Measurements from ENCODE around the gene EPS8L2. TPM values are rescaled to one million over a fixed set of nuclear protein-coding genes. Genes with fewer than 3 reads are reported as not detected.

The EPS8L2 gene
- total RNA-seq, 1 donor = 55.3 TPM

DNA sequence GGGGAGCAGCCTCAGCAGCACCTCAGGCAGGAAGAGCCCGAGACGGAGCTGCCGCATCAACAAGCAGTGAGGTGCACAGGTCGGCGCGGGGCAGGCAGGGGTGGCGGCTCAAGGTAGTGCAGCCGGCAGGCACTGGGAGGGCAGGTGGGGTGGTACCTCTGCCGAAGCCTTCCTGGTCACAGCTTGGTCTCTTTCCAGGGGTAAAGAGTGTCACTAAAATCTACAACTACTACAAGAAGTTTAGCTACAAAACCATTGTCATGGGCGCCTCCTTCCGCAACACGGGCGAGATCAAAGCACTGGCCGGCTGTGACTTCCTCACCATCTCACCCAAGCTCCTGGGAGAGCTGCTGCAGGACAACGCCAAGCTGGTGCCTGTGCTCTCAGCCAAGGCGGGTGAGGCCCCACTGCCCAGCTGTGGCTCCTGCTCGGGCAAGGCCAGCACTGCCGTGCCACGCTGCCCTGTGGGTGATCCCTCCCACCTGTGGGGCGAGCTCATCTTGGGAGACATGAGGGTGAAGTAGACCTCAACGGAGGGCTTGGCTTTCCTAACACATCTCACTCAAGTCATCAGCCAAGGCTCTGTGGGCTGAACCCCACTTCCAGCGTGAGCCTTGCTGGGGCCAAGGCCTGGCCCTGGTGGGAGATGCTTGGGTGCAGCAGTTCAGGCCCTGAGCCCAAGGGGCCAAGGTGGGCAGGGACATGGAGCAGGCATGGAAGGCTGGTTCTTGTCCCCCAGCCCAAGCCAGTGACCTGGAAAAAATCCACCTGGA, 57.7 kb downstream of the EPS8L2 start:
- H3K4me3 ChIP-seq (ENCODE audit: low read depth, low read length) = no peak overlapping the region
- no peak for DNase-seq (ENCODE audit: low read depth)
- TF ChIP-seq, protein P1, sequence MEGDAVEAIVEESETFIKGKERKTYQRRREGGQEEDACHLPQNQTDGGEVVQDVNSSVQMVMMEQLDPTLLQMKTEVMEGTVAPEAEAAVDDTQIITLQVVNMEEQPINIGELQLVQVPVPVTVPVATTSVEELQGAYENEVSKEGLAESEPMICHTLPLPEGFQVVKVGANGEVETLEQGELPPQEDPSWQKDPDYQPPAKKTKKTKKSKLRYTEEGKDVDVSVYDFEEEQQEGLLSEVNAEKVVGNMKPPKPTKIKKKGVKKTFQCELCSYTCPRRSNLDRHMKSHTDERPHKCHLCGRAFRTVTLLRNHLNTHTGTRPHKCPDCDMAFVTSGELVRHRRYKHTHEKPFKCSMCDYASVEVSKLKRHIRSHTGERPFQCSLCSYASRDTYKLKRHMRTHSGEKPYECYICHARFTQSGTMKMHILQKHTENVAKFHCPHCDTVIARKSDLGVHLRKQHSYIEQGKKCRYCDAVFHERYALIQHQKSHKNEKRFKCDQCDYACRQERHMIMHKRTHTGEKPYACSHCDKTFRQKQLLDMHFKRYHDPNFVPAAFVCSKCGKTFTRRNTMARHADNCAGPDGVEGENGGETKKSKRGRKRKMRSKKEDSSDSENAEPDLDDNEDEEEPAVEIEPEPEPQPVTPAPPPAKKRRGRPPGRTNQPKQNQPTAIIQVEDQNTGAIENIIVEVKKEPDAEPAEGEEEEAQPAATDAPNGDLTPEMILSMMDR (IDR thresholded peaks at IDR 0.05; ENCODE audit: insufficient read depth, low read depth, low read length) = no peak

DNA sequence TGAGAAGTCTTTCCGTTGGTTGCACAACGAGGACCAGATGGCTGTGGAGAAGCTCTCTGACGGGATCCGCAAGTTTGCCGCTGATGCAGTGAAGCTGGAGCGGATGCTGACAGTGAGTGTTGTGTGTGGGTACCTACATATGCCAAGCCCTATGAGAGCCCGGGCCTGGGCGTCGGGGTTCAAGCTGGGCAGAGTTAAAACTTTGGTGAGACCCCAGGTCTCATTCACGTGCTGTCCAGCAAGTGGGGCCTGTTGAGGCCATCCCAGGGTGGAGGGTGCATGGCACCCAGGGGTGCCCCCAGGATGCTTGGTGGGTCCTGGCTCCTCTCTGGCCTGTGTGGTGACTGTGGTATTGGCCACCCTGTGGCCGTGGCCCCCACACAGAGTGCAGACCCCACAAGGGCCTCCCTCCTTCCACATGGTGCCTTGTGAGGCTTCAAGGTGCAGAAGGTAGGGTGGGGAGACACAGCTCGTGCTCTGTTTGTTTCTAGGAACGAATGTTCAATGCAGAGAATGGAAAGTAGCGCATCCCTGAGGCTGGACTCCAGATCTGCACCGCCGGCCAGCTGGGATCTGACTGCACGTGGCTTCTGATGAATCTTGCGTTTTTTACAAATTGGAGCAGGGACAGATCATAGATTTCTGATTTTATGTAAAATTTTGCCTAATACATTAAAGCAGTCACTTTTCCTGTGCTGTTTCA, 58.4 kb downstream of the EPS8L2 start:
- DNase-seq (ENCODE audit: low read depth) = no peak
- no peak overlapping the region for H3K4me3 ChIP-seq (ENCODE audit: low read depth, low read length)
- TF ChIP-seq, protein P1 (IDR thresholded peaks at IDR 0.05; ENCODE audit: insufficient read depth, low read depth, low read length) = no peak

DNA sequence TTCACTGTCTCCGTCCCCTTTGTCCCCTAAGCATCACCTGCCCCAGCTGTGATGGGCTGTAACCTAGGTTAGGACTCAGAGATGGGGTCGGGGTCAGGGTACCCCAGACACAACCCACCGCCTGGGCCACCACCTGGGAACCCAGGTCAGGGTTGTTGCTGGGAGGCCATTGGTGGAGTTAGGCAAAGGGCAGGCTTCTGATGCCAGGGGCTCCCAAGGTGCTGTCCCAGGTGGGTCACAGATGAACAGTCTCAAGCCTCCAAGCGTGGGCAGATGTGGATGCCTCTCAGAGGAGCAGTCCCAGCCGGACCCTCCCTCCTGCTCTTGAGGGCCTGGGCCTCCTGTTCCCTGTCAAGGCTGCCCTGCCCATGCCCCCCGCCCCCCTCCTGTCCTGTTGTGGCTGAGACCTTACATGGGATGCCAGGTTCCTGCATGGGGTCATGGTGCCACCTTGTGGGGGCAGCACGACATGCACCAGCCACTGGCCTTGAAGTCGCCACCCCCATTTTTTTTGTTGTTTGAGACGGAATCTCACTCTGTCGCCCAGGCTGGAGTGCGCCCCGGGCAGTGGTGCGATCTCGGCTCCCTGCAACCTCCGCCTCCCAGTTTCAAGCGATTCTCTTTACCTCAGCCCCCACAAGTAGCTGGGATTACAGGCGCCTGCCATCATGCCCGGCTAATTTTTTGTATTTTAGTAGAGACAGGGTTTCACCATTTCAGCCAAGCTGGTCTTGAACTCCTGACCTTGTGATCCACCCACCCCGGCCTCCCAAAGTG, 59.2 kb downstream of the EPS8L2 start:
- no peak overlapping the region for H3K4me3 ChIP-seq (ENCODE audit: low read depth, low read length)
- peak; percentile 47 for DNase-seq (ENCODE audit: low read depth)
- TF ChIP-seq, protein P1 (IDR thresholded peaks at IDR 0.05; ENCODE audit: insufficient read depth, low read depth, low read length) = peak; percentile 47

DNA sequence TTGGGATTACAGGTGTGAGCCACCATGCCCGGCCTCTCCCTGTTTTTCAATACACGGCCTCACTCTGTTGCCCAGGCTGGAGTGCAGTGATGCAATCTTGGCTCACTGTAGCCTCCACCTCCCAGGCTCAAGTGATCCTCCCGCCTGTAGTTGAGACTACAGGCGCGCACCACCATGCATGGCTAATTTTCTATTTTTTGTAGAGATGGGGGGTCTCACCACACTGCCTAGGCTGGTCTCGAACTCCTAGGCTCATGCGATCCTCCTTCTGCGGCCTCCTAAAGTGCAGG, 59.7 kb downstream of the EPS8L2 start:
- TF ChIP-seq, protein P1 (IDR thresholded peaks at IDR 0.05; ENCODE audit: insufficient read depth, low read depth, low read length) = no peak
- no peak for DNase-seq (ENCODE audit: low read depth)
- no peak overlapping the region for H3K4me3 ChIP-seq (ENCODE audit: low read depth, low read length)

DNA sequence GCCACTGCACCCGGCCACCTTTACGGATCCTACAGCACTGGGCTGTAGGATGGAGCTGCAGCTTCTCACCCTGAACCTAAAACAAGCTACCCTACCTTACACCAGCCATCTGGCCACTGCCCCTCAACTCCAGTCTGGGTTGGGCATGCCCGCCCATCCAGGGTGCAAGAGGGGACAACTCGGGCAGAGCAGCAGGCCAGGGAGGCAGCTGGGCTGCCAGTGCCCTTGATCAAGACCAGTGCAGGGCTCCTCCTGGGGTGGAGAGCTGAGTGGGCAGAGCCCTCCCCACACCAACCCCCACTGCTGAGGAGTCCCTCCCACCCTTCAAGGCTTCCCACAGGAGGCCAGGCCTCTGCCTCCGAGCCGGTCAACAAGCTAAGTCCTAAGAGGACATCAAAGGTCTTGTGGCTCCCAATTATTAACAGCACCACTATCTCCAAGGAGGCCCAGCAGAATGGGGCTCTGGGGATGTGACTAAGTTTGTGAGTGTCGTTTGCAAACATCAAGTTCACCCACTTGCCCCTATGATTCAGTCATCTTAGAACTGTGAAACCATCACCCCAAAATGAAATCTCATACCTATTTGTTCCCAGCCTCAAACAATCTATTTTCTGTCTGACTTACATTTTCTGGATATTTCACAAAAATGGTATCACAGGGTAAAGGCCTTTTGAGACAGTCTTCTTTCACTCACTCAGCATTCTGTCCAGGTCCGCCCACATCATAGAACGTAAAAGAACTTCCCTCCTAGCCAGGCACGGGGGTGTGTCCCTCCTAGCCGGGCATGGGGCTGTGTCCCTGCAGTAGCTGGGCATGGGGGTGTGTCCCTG, 60.3 kb downstream of the EPS8L2 start:
- no peak overlapping the region for H3K4me3 ChIP-seq (ENCODE audit: low read depth, low read length)
- TF ChIP-seq, protein P1 (IDR thresholded peaks at IDR 0.05; ENCODE audit: insufficient read depth, low read depth, low read length) = no peak
- DNase-seq (ENCODE audit: low read depth) = no peak

DNA sequence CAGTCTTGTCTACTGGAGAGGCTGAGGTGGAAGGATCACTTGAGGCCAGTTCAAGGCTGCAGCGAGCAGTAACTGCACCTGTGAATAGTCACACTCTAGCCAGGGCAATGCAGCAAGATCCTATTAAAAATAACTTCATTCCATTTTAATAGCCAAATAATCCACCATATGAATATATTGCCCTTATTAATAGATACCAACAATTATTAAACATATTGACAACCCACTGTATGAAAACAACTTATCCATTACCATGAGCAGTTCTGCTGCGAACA, 60.8 kb downstream of the EPS8L2 start:
- no peak overlapping the region for H3K4me3 ChIP-seq (ENCODE audit: low read depth, low read length)
- DNase-seq (ENCODE audit: low read depth) = no peak
- TF ChIP-seq, protein P1 (IDR thresholded peaks at IDR 0.05; ENCODE audit: insufficient read depth, low read depth, low read length) = no peak

Data from fibroblast of villous mesenchyme (primary cell).